OCI-LY3 (cell line): ENCODE measurements around the gene BCAR3.

ENCODE experiments used
- H2AFZ ChIP-seq: fragments of 200-600, 300-600 bp; shearing (Covaris generic); 2 replicates; pipeline ENCODE4 v1.6.0; 2014; ENCODE audit warnings: antibody characterized with exemption, low read depth, low read length
- H3K27ac ChIP-seq: fragments of 200-600, 300-600 bp; sonication (generic); 2 replicates; pipeline ENCODE4 v1.5.1; 2014; ENCODE audit warnings: mild to moderate bottlenecking, low read length, moderate library complexity, mixed read lengths
- H3K27me3 ChIP-seq: fragments of 200-600, 300-600 bp; sonication (generic); 2 replicates; pipeline ENCODE4 v1.6.1; 2014; ENCODE audit warnings: low read depth, low read length, mixed read lengths
- H3K36me3 ChIP-seq: fragments of 200-600, 300-600 bp; sonication (generic); replicated peaks from 2 replicates; pipeline ENCODE3; 2014; ENCODE audit warnings: low read depth, low read length, mixed read lengths
- H3K4me1 ChIP-seq: fragments of 300-600, 200-600 bp; sonication (generic); 2 replicates; pipeline ENCODE4 v1.6.1; 2014; ENCODE audit warnings: low read length, mixed read lengths
- H3K4me2 ChIP-seq: fragments of 200-600, 300-600 bp; sonication (generic); 2 replicates; pipeline ENCODE4 v1.6.1; 2014; ENCODE audit warnings: low read length, mixed read lengths
- H3K4me3 ChIP-seq: fragments of 300-600, 200-600 bp; sonication (generic); 2 replicates; pipeline ENCODE4 v1.5.1; 2014; ENCODE audit warnings: antibody characterized with exemption, mild to moderate bottlenecking, low read length, moderate library complexity
- H3K79me2 ChIP-seq: fragments of 300-600, 200-600 bp; shearing (Covaris generic); 2 replicates; pipeline ENCODE4 v1.6.1; 2014; ENCODE audit warnings: mild to moderate bottlenecking, low read length, mixed read lengths
- H3K9ac ChIP-seq: fragments of 300-600, 200-600 bp; shearing (Covaris generic); 2 replicates; pipeline ENCODE4 v1.6.0; 2014; ENCODE audit warnings: mild to moderate bottlenecking, low read length, moderate library complexity
- H3K9me3 ChIP-seq: fragments of 200-600, 300-600 bp; shearing (Covaris generic); 2 replicates; pipeline ENCODE4 v1.6.1; 2014; ENCODE audit warnings: low read length, mixed read lengths; ENCODE audit not compliant: insufficient read depth
- H4K20me1 ChIP-seq: fragments of 200-600, 300-600 bp; sonication (generic); 2 replicates; pipeline ENCODE4 v1.6.1; 2016; ENCODE audit warnings: low read length, mixed read lengths; ENCODE audit not compliant: insufficient read depth
- EZH2phosphoT487 ChIP-seq: fragments of 200-600 bp; shearing (Covaris generic); IDR thresholded peaks from 2 replicates; pipeline ENCODE4 v1.6.1; 2018; ENCODE audit warnings: antibody characterized with exemption, mixed run types, low read depth
- TF ChIP-seq, protein P1 (sequence below): fragments of 200-600, 300-600 bp; sonication (generic); IDR thresholded peaks from 2 replicates; pipeline ENCODE4 v1.5.1; 2014; ENCODE audit warnings: antibody characterized with exemption, low read length, low read depth

The BCAR3 gene

DNA sequence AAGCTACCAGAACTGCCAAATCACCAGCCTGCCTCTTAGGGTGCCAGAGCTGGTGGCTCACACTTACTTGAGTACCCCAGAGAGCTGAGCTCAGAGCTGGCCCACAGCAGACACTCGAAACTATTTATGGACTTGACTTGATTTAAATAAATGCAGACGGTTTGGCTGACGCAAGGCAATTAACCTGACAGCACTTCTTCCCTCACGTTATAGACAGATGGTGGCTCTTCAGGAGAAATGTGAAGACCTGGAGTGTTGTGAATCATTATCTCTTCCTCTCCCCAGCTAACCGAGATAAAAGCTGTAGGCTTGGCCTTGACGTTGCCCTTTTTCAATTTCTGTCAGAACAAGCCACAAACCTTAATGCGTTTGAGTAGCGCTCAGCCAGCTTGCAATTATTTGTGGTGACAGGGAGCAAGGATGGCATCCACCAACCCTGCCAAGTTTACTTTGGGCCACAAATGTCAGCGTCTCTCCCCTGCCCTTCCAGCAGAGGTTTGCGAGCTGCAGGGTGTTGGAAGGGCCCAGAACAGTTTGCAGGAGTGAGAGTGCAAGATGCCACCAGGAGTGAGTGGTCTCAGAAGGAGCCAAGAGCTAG, 34.0 kb upstream of the BCAR3 start:
- Histone ChIP-seq H3K4me3 (peak overlapping the region; percentile 46), H2AFZ (peak overlapping the region; percentile 64), H4K20me1 (no peaks in the 10 kb centered on the region), H3K27ac (peak overlapping the region; percentile 53), H3K4me2 (peak overlapping the region; percentile 71), H3K36me3 (no peaks in the 10 kb centered on the region), H3K27me3 (no peaks in the 10 kb centered on the region), H3K4me1 (peaks cover 39% of the 10 kb centered on the region), H3K79me2 (no peaks in the 10 kb centered on the region), H3K9ac (peak overlapping the region; percentile 47), H3K9me3 (no peaks in the 10 kb centered on the region)
- TF ChIP-seq, protein P1, sequence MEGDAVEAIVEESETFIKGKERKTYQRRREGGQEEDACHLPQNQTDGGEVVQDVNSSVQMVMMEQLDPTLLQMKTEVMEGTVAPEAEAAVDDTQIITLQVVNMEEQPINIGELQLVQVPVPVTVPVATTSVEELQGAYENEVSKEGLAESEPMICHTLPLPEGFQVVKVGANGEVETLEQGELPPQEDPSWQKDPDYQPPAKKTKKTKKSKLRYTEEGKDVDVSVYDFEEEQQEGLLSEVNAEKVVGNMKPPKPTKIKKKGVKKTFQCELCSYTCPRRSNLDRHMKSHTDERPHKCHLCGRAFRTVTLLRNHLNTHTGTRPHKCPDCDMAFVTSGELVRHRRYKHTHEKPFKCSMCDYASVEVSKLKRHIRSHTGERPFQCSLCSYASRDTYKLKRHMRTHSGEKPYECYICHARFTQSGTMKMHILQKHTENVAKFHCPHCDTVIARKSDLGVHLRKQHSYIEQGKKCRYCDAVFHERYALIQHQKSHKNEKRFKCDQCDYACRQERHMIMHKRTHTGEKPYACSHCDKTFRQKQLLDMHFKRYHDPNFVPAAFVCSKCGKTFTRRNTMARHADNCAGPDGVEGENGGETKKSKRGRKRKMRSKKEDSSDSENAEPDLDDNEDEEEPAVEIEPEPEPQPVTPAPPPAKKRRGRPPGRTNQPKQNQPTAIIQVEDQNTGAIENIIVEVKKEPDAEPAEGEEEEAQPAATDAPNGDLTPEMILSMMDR = no peak
- no peak for TF ChIP-seq EZH2phosphoT487

DNA sequence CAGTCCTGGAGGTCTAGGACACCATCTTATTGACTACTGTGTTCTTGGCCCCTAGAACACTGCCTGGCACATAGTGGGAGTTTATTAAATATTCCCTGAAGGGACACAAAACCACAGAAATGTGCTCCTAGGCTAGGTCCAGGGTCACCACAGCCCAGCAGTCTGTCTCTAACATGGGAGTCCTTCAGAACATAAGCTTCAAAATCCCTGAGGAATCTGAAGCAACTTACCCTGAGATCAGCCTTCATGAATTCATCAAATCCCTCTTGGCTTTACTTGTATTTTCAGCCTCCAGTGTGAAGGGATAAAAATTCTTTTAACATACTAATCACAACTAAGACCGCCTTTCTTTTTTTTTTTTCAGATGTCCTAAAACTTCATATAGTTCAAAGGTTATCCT, 32.7 kb upstream of the BCAR3 start:
- no peak overlapping the region for H3K4me2 ChIP-seq
- H3K9me3 ChIP-seq = no peaks in the 10 kb centered on the region

DNA sequence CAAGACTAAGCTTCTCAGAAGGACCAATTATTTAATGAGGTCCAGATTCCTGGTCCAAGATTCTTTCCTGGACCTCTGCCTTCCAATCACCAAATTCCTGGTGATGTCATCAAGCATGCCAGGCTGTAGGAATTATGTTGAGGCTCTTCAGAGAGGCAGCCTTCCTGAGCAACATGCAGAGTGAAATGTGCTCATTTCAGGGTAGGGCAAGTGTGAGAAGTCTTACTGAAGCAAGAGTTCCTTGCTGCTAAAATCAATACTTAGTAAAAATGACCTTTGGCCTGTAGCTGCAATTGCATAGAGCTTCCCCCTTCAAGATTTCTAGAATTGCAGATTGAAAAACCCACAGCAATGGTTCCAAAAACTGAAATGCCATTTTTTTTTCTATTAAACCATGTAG, 31.7 kb upstream of the BCAR3 start:
- H3K4me3 ChIP-seq = no peak overlapping the region
- H3K4me1 ChIP-seq = peaks cover 53% of the 10 kb centered on the region
- H2AFZ ChIP-seq = no peak overlapping the region
- H3K9me3 ChIP-seq = no peaks in the 10 kb centered on the region
- no peak overlapping the region for H3K27ac ChIP-seq
- no peaks in the 10 kb centered on the region for H4K20me1 ChIP-seq
- no peaks in the 10 kb centered on the region for H3K36me3 ChIP-seq
- H3K27me3 ChIP-seq = no peaks in the 10 kb centered on the region
- H3K79me2 ChIP-seq = no peaks in the 10 kb centered on the region
- H3K4me2 ChIP-seq = no peak overlapping the region
- no peak for TF ChIP-seq EZH2phosphoT487
- TF ChIP-seq, protein P1 = no peak
- H3K9ac ChIP-seq = no peak overlapping the region

More for the DNA sequence above, 32.7 kb upstream of the BCAR3 start:
- TF ChIP-seq EZH2phosphoT487 = no peak
- TF ChIP-seq, protein P1 = no peak
- no peak overlapping the region for H3K27ac ChIP-seq
- no peaks in the 10 kb centered on the region for H3K27me3 ChIP-seq
- H3K4me1 ChIP-seq = peaks cover 42% of the 10 kb centered on the region
- no peaks in the 10 kb centered on the region for H3K79me2 ChIP-seq
- no peaks in the 10 kb centered on the region for H3K36me3 ChIP-seq
- no peak overlapping the region for H3K9ac ChIP-seq
- no peaks in the 10 kb centered on the region for H4K20me1 ChIP-seq
- no peak overlapping the region for H2AFZ ChIP-seq
- H3K4me3 ChIP-seq = no peak overlapping the region

DNA sequence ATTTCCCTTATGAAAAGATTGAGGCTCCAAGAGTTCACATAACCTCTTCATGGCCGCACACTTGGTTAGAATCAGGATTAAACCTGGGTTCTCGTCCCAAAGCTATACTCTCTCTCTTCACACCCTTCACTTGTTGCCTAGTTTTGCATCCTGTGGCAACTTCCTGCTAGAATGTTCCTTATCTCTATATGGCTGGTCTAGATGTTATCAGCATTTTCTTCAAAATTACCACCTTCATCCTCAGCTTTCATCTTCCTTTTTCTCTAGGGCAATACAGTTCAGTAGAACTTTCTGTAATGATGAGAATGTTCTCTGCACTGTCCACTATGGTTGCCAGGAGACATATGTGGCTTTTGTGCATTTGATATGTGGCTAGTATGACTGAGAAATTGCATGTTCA, 31.1 kb upstream of the BCAR3 start:
- H3K79me2 ChIP-seq = no peaks in the 10 kb centered on the region
- no peaks in the 10 kb centered on the region for H3K9me3 ChIP-seq
- TF ChIP-seq, protein P1 = no peak
- no peak for TF ChIP-seq EZH2phosphoT487
- no peak overlapping the region for H3K4me3 ChIP-seq
- no peak overlapping the region for H2AFZ ChIP-seq
- no peaks in the 10 kb centered on the region for H4K20me1 ChIP-seq
- no peak overlapping the region for H3K9ac ChIP-seq
- no peak overlapping the region for H3K4me2 ChIP-seq
- no peaks in the 10 kb centered on the region for H3K27me3 ChIP-seq
- peaks cover 58% of the 10 kb centered on the region for H3K4me1 ChIP-seq
- no peaks in the 10 kb centered on the region for H3K36me3 ChIP-seq
- H3K27ac ChIP-seq = no peak overlapping the region
